Activated T-cell treated with anti-CD3 and anti-CD28 coated beads for 1 hour (primary cell): Measurements from ENCODE around the gene CRHR1.

Experiments used
- DNase-seq: peaks from one replicate; pipeline ENCODE4 v3.0.0-alpha.2; 2020; ENCODE audit warnings: low read depth

The CRHR1 gene

GRCh38 chr17:45790296-45790922, 6.3 kb downstream of the CRHR1 start:
- no peak for DNase-seq

DNA sequence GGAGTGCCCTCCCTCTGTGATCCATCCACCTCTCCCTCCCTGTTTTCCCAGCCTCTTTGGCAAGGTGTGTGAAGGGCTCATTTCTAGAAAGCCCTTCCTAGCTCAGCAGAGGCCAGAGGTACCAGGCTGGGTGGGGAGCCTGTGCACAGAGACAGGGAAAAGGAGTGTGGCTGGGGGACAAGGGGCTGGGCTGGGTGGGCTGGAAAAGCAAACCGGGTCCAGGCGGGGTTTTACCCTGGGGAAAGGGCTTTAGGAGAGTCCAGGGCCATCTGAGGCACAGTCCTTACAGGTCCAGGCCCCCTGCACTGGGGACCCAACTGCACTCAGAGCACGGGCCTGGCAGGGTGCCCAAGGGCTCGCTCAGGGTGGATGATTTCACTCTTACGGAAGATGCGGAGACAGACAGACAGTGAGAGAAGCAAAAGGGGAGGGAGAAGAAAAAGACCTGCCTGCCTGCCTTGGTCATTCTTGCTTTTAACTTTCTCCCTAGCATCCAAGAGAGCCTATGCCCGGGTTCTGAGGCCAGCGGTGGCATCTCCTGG, 7.0 kb downstream of the CRHR1 start:
- DNase-seq = no peak

GRCh38 chr17:45791935-45792334, 7.8 kb downstream of the CRHR1 start:
- DNase-seq = no peak

DNA sequence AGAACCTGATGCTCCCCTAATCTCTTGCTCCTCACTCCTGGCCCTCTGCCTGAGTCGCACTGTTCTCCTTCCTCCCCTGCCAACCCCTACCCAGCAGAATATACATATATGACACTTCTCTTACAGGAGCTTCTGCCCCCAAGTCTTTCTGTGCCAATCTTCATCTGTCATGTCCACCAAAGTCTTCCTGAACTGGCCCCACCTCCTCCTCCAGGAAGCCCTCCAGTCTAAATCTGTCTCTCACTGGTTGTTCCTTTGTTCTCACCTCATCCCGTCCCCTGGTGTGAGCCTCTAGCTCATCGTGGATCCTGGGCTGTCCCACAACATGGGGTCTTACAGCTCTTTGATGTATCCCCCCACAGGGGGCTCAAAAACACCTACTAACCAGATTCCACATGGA, 8.3 kb downstream of the CRHR1 start:
- no peak for DNase-seq

DNA sequence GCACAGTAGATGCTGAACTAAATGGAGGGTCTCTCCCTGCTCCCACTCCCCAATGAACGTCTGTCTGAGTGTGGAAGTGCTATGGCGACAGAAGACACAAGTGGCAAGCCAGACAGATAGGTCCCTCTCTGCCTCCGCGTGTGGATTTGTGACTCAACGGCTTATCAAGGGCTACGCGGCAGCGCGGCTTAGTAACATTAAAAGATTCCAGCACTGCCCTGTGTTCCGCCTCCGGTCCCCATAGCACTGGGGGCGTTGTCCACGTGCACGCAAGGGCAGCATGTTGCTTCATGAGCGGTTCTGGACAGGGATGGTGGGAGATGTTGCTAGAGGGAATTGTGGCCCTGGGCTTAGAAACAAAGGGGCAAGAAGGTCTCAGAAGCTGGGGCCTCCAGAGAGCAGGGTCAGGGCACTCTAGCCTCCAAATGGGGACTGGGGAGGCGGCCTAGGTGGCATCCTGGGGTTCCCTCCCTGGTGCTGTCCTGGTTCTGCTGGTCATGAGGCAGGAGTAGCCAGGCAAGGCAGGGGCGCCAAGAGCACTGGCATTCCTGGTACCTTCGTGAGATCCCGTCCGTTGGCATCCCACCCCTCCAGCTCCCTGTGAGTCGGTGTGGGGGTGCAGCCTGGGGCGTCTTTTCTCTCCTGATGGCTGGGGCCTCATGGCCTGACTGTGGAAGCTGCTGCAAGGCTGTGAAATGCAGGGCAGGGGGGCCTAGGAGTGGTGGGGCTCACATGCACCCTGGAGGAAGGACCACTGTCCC, 9.1 kb downstream of the CRHR1 start:
- no peak for DNase-seq

DNA sequence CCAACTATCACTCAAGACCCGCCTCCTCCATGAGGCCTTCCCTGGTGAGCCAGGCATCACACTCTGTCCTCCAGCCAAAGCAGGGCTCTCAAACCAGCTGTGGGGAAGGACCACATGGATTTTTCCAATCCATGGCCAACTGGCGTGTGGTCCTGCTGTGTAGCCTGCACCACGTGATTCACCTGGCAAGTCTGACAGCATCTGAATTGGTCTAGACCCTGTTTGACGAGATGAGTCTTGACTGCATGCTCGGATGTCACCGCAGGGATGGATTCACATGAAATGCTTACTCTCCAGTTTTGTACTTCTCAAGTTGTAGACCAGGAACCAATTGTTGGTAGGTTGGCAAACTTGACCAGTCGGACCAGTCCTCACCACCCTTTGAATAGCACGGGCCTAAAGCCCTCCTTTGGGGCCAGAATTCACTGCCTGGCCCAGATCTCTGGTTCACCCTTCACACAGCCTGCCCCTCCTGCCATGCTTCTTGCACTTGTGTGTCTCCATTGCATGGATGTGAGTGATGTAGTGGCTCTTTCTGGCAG, 9.9 kb downstream of the CRHR1 start:
- DNase-seq = no peak

DNA sequence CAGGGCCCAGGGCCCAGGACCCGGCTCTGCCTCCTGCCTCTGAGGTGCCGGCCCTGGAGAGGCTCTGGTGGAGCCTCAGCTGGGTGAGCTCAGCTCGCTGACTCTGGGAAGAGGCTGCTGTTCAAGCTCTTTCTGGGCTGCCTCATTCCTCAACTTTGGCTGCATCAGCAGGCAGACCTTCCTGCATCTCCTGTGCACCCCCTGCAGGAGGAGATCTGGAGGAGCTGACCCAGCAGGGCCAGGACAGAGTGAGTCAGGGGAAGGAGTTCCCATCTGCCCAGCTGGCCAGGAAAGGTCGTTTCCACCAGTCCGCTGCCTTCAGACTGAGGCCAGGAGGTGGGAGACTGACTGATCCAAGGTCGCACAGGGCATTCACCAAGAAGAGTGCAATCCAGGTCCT, 10.7 kb downstream of the CRHR1 start:
- DNase-seq = no peak

GRCh38 chr17:45800816-45801215, 16.7 kb downstream of the CRHR1 start:
- no peak for DNase-seq

GRCh38 chr17:45801421-45801820, 17.3 kb downstream of the CRHR1 start:
- no peak for DNase-seq

- no peak for DNase-seq
Observed at GRCh38 chr17:45808845-45809244, 24.7 kb downstream of the CRHR1 start.

DNA sequence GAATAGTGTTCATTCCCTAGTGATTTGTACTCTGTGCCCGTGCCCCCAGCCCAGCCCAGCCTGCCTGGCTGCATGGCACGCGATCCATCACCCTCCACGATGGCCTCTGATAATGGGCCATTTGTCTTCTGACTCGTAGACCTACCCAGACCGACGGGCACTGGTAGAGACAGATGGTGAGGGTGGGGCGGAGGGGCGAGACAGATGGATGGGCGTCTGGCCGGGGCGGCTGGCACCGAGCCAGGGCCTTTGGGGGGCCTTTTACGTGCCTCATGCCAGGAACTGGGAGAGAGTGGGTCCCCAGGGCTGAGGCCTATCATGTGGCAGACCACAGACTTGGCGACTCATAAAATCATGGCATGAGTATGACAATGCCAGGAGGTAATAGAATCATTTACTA, 25.4 kb downstream of the CRHR1 start:
- no peak for DNase-seq

DNA sequence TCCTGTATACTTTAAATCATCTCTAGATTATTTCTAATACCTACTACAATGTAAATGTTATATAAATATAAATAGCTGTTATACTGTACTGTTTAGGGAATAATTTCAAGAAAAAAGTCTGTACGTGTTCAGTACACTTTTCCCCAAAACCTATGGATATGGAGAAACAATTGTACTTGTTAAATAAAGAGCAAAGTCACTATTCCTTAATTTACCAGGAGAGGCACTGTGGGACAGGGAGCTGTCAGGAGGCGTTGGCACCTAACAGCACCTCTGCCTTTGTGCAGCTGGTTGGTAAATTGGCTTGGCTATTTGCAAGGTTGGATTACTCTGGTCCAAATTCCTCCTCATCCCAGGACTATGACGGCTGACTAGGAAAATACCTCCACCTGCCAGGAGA, 28.0 kb downstream of the CRHR1 start:
- no peak for DNase-seq

DNA sequence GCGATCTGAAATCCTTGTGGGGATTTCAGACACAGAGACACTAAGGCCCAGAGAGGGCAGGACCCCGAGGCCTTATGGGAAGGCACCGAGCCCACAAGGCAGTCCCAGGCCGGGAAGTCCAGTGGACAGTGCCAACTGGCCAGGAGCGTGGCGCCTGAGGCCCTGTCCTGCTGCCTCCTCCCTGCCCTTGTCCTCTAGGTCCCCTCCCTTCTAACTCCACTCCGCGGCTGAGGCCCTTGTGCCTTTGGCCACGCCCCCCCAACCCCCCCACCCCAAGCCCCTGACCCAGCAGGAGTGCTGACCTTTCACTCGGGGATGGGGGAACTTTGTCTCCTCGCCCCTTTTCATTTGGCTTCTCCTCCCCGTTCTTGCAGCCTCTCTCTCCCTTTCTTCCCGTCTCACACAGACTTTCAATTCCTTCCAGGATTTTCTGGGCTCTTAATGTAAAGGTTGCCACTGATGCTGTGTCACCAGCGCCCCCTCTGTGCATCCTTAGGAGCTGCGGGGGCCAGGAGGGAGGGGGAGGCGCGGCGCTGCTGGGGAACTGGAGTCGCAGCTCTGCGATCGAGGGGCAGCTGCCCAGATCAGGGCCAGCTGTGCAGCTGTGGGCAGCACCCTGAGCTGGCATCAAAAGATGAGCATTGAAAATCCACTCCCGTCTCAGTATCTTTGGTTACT, 29.1 kb downstream of the CRHR1 start:
- DNase-seq = no peak

- no peak for DNase-seq
Observed at GRCh38 chr17:45814622-45815606, 30.8 kb downstream of the CRHR1 start.

GRCh38 chr17:45815752-45816151, 31.6 kb downstream of the CRHR1 start:
- DNase-seq = no peak

- no peak for DNase-seq
Observed at GRCh38 chr17:45818041-45818440, 33.9 kb downstream of the CRHR1 start.

- DNase-seq = no peak
Observed at GRCh38 chr17:45818699-45819098, 34.6 kb downstream of the CRHR1 start.

DNA sequence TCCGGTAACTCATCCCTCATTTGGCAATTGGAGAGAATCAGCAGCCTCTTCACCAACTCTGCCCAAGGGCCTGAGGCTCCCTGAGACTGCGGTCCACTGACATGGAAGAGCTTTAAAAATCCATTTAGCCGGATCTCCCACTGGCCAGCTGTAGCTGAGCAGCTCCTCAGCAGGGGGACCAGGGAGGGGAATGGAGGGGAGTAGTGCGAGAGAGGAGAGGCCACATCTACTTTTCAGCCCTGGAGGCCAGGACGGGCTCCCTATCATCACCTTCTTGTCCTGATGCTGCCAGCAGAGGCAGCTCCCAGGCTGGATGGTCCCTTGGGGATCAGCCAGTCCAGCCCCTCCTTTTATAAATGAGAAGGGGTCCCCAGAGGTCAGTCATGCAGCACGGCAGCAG, 35.5 kb downstream of the CRHR1 start:
- DNase-seq = no peak

DNA sequence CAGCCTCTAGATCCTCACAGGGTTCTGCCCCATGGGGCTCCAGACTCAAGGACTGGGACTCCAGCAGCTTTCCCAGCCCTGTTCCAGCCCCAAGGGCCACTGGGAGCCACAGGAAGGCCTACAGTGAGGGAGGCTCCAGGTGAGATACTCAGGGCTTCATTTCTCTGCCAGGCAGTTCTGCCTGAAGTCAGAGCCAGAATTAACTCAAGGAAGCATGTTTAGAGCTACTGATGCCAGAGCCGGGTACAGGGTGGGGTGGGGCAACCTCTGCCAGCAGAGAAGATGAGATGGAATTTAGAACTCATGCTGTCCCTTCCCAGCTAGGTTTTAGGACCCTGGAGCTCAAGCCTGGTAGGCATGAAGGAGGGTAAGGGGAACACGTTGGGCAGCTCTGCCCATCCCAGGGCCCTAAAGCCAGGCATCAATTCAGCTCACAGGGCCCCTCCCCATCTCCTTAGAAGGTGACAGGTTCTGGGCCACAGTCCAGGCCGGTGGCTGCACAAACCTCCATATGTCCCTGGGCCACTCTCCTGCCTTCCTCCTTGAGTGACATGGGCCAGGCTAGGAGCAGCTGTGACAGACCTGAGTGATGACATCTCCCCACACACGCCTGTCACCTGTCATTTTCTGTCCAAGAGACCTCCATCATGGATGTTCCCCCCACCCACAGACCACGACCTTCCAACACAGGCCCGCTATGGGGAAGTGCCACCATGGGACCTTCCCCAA, 36.1 kb downstream of the CRHR1 start:
- no peak for DNase-seq

DNA sequence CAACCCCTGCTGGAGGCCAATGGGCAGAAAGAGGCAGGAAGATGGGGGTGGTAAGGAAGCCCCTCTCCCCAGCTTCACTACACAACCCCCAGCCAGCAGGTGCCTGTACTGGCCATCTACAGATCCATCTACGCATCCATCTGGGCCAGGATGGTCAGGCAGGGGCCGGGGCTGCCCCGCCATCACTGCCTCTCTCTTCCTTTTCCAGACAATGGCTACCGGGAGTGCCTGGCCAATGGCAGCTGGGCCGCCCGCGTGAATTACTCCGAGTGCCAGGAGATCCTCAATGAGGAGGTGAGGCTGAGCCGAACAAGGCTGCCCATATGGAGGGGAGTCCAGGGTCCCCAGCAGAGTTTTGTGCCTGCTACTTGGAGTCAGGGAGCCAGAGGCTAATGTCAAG, 37.0 kb downstream of the CRHR1 start:
- DNase-seq = no peak

DNA sequence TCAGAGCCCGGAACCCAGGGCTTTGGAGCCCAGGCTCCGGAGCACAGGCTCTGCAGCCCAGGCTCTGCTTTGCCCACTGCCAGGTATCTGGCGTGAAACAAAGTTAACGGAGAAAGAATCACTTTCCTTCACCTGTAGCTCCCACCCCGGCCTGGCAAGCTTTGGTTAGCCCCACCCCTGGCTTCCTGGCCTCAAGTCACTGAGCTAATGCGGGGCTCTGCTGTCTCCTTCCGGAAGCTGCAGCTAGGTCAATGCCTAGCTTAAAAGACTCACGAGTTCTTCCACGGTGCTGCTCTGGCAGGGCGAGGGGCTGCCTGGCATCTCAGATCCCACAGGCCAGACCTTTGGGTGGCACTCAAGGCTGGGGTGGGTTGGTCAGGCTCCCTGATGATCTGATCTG, 39.5 kb downstream of the CRHR1 start:
- no peak for DNase-seq
